RWPE1 (cell line): ENCODE data around the gene FBP1.
A peak's percentile ranks its signal among the peaks of the same experiment; 100 is the strongest.

Experiments used
- CTCF ChIA-PET: fragments of 350-600 bp; sonication (Branson Sonifier 250); formaldehyde crosslinking; extraction: SDS; loops from one replicate; lab custom pipeline; 2021; lab: Yijun Ruan, JAX
- POLR2A ChIA-PET: fragments of 400-600 bp; formaldehyde crosslinking; extraction: SDS; loops from one replicate; lab custom pipeline; 2020; ENCODE audit warnings: antibody characterized with exemption; ENCODE audit not compliant: low non-redundant PET; lab: Yijun Ruan, JAX
- DNase-seq: peaks from one replicate; pipeline ENCODE4 v3.0.0; 2012; ENCODE audit warnings: low spot score
- H3K27ac ChIP-seq: fragments of 450-650 bp; 2 replicates; pipeline ENCODE4 v1.5.1; 2017
- TF ChIP-seq, protein P1 (sequence below): fragments of 450-650 bp; conservative IDR thresholded peaks from 2 replicates; pipeline ENCODE4 v1.5.1; 2017; ENCODE audit warnings: low read depth, mild to moderate bottlenecking

Gene FBP1

DNA sequence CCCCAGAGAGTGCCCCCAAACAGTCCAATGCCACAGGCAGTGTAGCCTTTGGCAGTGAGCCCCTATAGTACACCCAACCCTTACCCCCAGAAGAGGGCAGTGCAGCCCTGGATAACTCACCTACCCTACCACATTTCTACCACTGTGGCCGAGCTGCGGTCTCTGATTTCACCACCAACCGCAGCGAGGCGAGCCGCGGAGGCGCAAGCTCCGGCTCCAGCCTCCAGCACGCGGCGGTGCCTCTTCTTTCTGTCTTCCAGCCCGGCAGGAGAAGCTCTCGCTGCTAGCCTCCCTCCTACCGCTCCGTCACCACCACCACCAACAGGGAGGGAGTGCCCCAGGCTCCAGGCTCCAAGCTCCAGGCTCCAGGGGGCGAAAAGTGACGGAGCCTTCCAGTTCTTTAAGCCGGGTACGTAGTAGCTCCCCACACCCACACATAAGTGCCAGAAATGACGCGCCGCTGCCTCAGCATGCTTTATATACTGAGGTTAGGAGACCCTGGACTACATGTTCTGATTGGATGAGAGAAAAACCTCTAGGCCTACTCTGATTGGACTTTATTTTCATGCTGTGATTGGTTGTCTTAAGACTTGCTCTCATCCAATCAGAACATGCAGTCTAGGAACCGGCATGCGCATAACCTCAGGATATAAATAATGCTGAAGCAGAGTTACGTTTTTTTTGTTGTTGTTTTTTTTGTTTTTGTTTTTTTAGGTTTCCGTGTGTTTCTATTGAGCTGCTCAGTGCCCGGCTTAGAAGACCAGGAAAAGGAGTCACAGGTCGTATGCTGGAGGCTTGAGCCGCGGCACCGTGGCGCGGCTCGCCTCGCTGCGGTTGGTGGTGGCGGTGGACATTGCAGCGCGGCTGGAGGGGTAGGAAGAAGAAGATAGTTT, 84.6 kb downstream of the FBP1 start, which contains the start of gene PCAT7:
Gene PCAT7 (plus strand): TSS at position 645 of the 893 bp plus-strand sequence.
- TF ChIP-seq, protein P1, sequence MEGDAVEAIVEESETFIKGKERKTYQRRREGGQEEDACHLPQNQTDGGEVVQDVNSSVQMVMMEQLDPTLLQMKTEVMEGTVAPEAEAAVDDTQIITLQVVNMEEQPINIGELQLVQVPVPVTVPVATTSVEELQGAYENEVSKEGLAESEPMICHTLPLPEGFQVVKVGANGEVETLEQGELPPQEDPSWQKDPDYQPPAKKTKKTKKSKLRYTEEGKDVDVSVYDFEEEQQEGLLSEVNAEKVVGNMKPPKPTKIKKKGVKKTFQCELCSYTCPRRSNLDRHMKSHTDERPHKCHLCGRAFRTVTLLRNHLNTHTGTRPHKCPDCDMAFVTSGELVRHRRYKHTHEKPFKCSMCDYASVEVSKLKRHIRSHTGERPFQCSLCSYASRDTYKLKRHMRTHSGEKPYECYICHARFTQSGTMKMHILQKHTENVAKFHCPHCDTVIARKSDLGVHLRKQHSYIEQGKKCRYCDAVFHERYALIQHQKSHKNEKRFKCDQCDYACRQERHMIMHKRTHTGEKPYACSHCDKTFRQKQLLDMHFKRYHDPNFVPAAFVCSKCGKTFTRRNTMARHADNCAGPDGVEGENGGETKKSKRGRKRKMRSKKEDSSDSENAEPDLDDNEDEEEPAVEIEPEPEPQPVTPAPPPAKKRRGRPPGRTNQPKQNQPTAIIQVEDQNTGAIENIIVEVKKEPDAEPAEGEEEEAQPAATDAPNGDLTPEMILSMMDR = peak; percentile 87
- peak within 1 kb of the TSS; percentile 77 for H3K27ac ChIP-seq
- peak; percentile 91 for DNase-seq
- CTCF ChIA-PET = interaction anchor here (0.5 to 1.5 kb wide), 18 partner anchors 43 to 1827 kb away, joined by 3 to 8 read pairs (median 4); no protein-coding TSS in a partner anchor
- POLR2A ChIA-PET = interaction anchor here (0.5 to 0.7 kb wide), 2 partner anchors 27 to 1775 kb away, joined by 3 to 4 read pairs; no protein-coding TSS in a partner anchor

DNA sequence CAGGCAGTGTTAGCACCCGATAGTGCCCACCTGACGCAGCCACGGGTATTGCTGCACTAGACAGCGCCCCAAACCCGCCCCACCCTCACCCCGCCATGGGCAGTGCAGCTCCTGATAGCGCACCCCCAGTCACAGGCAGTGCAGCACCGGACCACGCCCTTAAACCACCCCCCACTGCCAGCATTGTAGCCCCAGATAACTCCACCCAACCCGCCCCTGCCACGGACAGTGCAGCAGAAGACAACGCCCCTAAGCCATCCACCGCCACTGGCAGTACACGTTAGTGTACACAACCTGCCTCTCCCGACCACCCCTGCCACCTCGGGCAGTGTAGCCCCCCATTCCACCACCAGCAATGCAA, 85.3 kb downstream of the FBP1 start:
- TF ChIP-seq, protein P1 = no peak
- POLR2A ChIA-PET = interaction anchor here (0.7 kb wide), 1 partner anchor 27 kb away, joined by 4 read pairs; no protein-coding TSS in a partner anchor
- no peak for DNase-seq
- CTCF ChIA-PET = interaction anchor here (0.5 to 1.5 kb wide), 9 partner anchors 43 to 1626 kb away, joined by 3 to 7 read pairs (median 4); no protein-coding TSS in a partner anchor
- peak overlapping the region; percentile 77 for H3K27ac ChIP-seq
